IMR-90 (cell line): Measurements from ENCODE around the gene TNFRSF25. TPM values are rescaled to one million over a fixed set of nuclear protein-coding genes. Genes with fewer than 3 reads are reported as not detected.

Experiments used
- ATAC-seq: fragments of 200-7000 bp; cut with Tn5 transposase; 2 replicates; pipeline ENCODE4 v1.9.1; 2020; ENCODE audit warnings: low read depth, mild to moderate bottlenecking, moderate library complexity
- BruUV-seq: library from RNA; stranded (reverse); fragments of 400-500 nt; replicated peaks from 2 replicates; lab custom pipeline; 2021; lab: Mats Ljungman, UMichigan
- CTCF ChIA-PET: fragments of 300-600 bp; formaldehyde crosslinking; extraction: SDS; loops from one replicate; lab custom pipeline; 2021; ENCODE audit warnings: antibody characterized with exemption; lab: Yijun Ruan, JAX
- POLR2A ChIA-PET: fragments of 300-600 bp; sonication (Branson Sonifier 250); formaldehyde crosslinking; loops from one replicate; lab custom pipeline; 2022; ENCODE audit warnings: antibody characterized with exemption; ENCODE audit not compliant: unreplicated experiment; lab: Charles Lee
- DNase-seq: peaks from one replicate; pipeline ENCODE4 v3.0.0; 2013
- H2AFZ ChIP-seq: replicated peaks from 2 replicates; pipeline ENCODE3; 2013; ENCODE audit warnings: low read length, mild to moderate bottlenecking; ENCODE audit not compliant: poor library complexity
- H2AK5ac ChIP-seq: 2 replicates; pipeline ENCODE4 v1.6.1; 2013; ENCODE audit warnings: low read depth, low read length, inconsistent platforms
- H2AK9ac ChIP-seq: replicated peaks from 2 replicates; pipeline ENCODE3; 2013; ENCODE audit warnings: mild to moderate bottlenecking, low read depth, low read length, moderate library complexity; ENCODE audit not compliant: poor library complexity
- H2BK120ac ChIP-seq: 2 replicates; pipeline ENCODE4 v1.6.1; 2013; ENCODE audit warnings: low read depth, low read length, inconsistent platforms
- H2BK15ac ChIP-seq: 3 replicates; pipeline ENCODE4 v1.6.1; 2013; ENCODE audit warnings: low read depth, low read length, inconsistent platforms
- H2BK20ac ChIP-seq: 2 replicates; pipeline ENCODE4 v1.6.1; 2013; ENCODE audit warnings: low read depth, mild to moderate bottlenecking, inconsistent platforms, low read length, moderate library complexity
- H2BK5ac ChIP-seq: 2 replicates; pipeline ENCODE4 v1.6.1; 2013; ENCODE audit warnings: mild to moderate bottlenecking, low read depth, low read length, inconsistent platforms; ENCODE audit not compliant: poor library complexity, severe bottlenecking
- H3K14ac ChIP-seq: replicated peaks from 2 replicates; pipeline ENCODE4 v1.6.1; 2013; ENCODE audit warnings: low read depth, low read length, inconsistent platforms
- H3K18ac ChIP-seq: 2 replicates; pipeline ENCODE4 v1.6.1; 2013; ENCODE audit warnings: low read depth, low read length, control low read depth
- H3K23ac ChIP-seq: 2 replicates; pipeline ENCODE4 v1.6.1; 2013; ENCODE audit warnings: low read depth, low read length, inconsistent platforms
- H3K27ac ChIP-seq: 2 replicates; pipeline ENCODE4 v1.5.1; 2013; ENCODE audit warnings: mild to moderate bottlenecking, control low read depth, low read length; ENCODE audit not compliant: insufficient read depth
- H3K27me3 ChIP-seq: 2 replicates; pipeline ENCODE4 v1.6.1; 2013; ENCODE audit warnings: low read length; ENCODE audit not compliant: control insufficient read depth, insufficient read depth
- H3K36me3 ChIP-seq: 2 replicates; pipeline ENCODE4 v1.6.1; 2013; ENCODE audit warnings: low read length, mixed read lengths; ENCODE audit not compliant: control insufficient read depth, insufficient read depth
- H3K4ac ChIP-seq: 2 replicates; pipeline ENCODE4 v1.6.1; 2013; ENCODE audit warnings: low read depth, low read length, inconsistent platforms
- H3K4me1 ChIP-seq: 2 replicates; pipeline ENCODE4 v1.6.1; 2013; ENCODE audit warnings: low read length, mixed read lengths; ENCODE audit not compliant: control insufficient read depth, insufficient read depth
- H3K4me2 ChIP-seq: 2 replicates; pipeline ENCODE4 v1.6.1; 2013; ENCODE audit warnings: low read depth, mild to moderate bottlenecking, control low read depth, low read length, moderate library complexity
- H3K4me3 ChIP-seq: 2 replicates; pipeline ENCODE4 v1.5.1; 2013; ENCODE audit warnings: low read depth, mild to moderate bottlenecking, control low read depth, low read length, moderate library complexity; ENCODE audit not compliant: insufficient read depth
- H3K56ac ChIP-seq: 2 replicates; pipeline ENCODE4 v1.6.1; 2013; ENCODE audit warnings: low read length, inconsistent platforms; ENCODE audit not compliant: insufficient read depth; ENCODE audit errors: extremely low read depth
- H3K79me1 ChIP-seq, 2 experiments: 2 replicates each; pipeline ENCODE4 v1.6.1; 2013; ENCODE audit warnings: low read length in 2 of 2, inconsistent platforms in 1 of 2, low read depth in 1 of 2
- H3K9ac ChIP-seq: 2 replicates; pipeline ENCODE4 v1.6.1; 2013; ENCODE audit warnings: low read depth, low read length, control low read depth
- H3K9me1 ChIP-seq: 2 replicates; pipeline ENCODE4 v1.6.1; 2013; ENCODE audit warnings: low read length, inconsistent platforms; ENCODE audit not compliant: insufficient read depth
- H3K9me3 ChIP-seq: 2 replicates; pipeline ENCODE4 v1.6.1; 2013; ENCODE audit warnings: low read length; ENCODE audit not compliant: control insufficient read depth, insufficient read depth
- H4K20me1 ChIP-seq: 2 replicates; pipeline ENCODE4 v1.6.1; 2013; ENCODE audit warnings: low read length, inconsistent platforms; ENCODE audit not compliant: insufficient read depth
- H4K5ac ChIP-seq: 2 replicates; pipeline ENCODE4 v1.6.1; 2013; ENCODE audit warnings: mild to moderate bottlenecking, low read depth, low read length, control low read depth
- H4K8ac ChIP-seq, 2 experiments: 2 replicates each; pipeline ENCODE4 v1.6.1; 2013; ENCODE audit warnings: low read depth in 2 of 2, low read length in 2 of 2, control low read depth in 1 of 2, inconsistent platforms in 1 of 2
- H4K91ac ChIP-seq: 2 replicates; pipeline ENCODE4 v1.6.1; 2013; ENCODE audit warnings: low read depth, low read length, inconsistent platforms; ENCODE audit not compliant: insufficient read depth
- CEBPB ChIP-seq: IDR thresholded peaks from 2 replicates; pipeline ENCODE4 v1.6.1; 2012; ENCODE audit warnings: low read depth, low read length, improper control_type of control experiment
- CHD1 ChIP-seq: IDR thresholded peaks from 2 replicates; pipeline ENCODE4 v1.6.1; 2012; ENCODE audit warnings: low read depth, low read length, improper control_type of control experiment
- ELK1 ChIP-seq: fragments of 150-350 bp; IDR thresholded peaks from 2 replicates; pipeline ENCODE4 v1.6.1; 2016; ENCODE audit warnings: low read depth, mild to moderate bottlenecking, low read length, moderate library complexity, borderline replicate concordance
- MAFK ChIP-seq: IDR thresholded peaks from 2 replicates; pipeline ENCODE4 v1.6.1; 2012; ENCODE audit warnings: low read depth, low read length, improper control_type of control experiment
- MAZ ChIP-seq: IDR thresholded peaks from 2 replicates; pipeline ENCODE4 v1.6.1; 2012; ENCODE audit warnings: low read depth, mild to moderate bottlenecking, low read length, improper control_type of control experiment, moderate library complexity, borderline replicate concordance
- POLR2A ChIP-seq: IDR thresholded peaks from 2 replicates; pipeline ENCODE4 v1.6.1; 2012; ENCODE audit warnings: mild to moderate bottlenecking, low read depth, low read length
- RAD21 ChIP-seq: IDR thresholded peaks from 2 replicates; pipeline ENCODE4 v1.6.1; 2012; ENCODE audit warnings: low read length, improper control_type of control experiment
- RCOR1 ChIP-seq: IDR thresholded peaks from 2 replicates; pipeline ENCODE4 v1.6.1; 2012; ENCODE audit warnings: mild to moderate bottlenecking, low read length, improper control_type of control experiment; ENCODE audit not compliant: insufficient replicate concordance
- RFX5 ChIP-seq: IDR thresholded peaks from 2 replicates; pipeline ENCODE4 v1.8.0; 2012; ENCODE audit warnings: low read depth, mild to moderate bottlenecking, low read length, moderate library complexity
- SMC3 ChIP-seq: fragments of 150-350 bp; IDR thresholded peaks from 2 replicates; pipeline ENCODE4 v1.6.1; 2016; ENCODE audit warnings: low read depth, mild to moderate bottlenecking, antibody characterized with exemption, low read length, moderate library complexity
- USF2 ChIP-seq: fragments of 150-350 bp; IDR thresholded peaks from 2 replicates; pipeline ENCODE4 v1.6.1; 2017; ENCODE audit warnings: mild to moderate bottlenecking, antibody characterized with exemption, low read length, low read depth
- WGBS, 2 experiments: methylation state at CpG; one replicate each; pipeline versions ENCODE4 v1.1.5 to v1.1.7; 2013; ENCODE audit warnings: missing lambda C conversion rate in 2 of 2; ENCODE audit not compliant: insufficient read length in 1 of 2; ENCODE audit errors: extremely low coverage in 2 of 2; 5-methylcytosine and 5-hydroxymethylcytosine counted together
- dilution Hi-C: fragments of 300-500 bp; cut with HindIII; formaldehyde crosslinking; loops from one replicate; pipeline ENCODE4 v1.14.3; 2018; ENCODE audit warnings: low sequenced_read_pairs; ENCODE audit not compliant: unreplicated experiment
- in situ Hi-C: fragments of 300-500 bp; cut with MboI; formaldehyde crosslinking; loops from 3 replicates; pipeline ENCODE4 v1.14.3; 2019; ENCODE audit warnings: low sequenced_read_pairs, inconsistent platforms, mixed read lengths
- intact Hi-C: fragments of 100-400 bp; cut with micrococcal nuclease; formaldehyde crosslinking; loops from 2 replicates; pipeline ENCODE4 v1.10.0; 2022
- polyA plus RNA-seq, 3 experiments: library from polyadenylated mRNA; depleted of rRNA; stranded (reverse); fragments of >200 nt; gene quantifications; 2 replicates each; pipeline ENCODE4 v1.2.3, GENCODE V29; 2012; ENCODE audit warnings: low replicate concordance in 1 of 3
- total RNA-seq: library from RNA; depleted of rRNA; stranded (reverse); fragments of >200 nt; gene quantifications from 2 replicates; pipeline ENCODE4 v1.2.3, GENCODE V29; 2012

TNFRSF25 gene
- total and polyA plus RNA-seq, 2 of the 4 experiments (the other 2 are of a cell fraction): 1.3 to 11.2 TPM

- Histone ChIP-seq H3K79me1 (no peaks in the 10 kb centered on the region), H3K9me1 (no peaks in the 10 kb centered on the region; the same call in 1 of the 2 replicates), H2AK9ac (no peak overlapping the region), H2AFZ (no peak overlapping the region), H2BK5ac (no peak overlapping the region), H4K20me1 (no peaks in the 10 kb centered on the region), H4K91ac (no peak overlapping the region), H2AK5ac (no peak overlapping the region), H3K23ac (no peak overlapping the region), H3K4me3 (no peak overlapping the region), H3K56ac (no peak overlapping the region), H4K8ac (no peak overlapping the region), H3K4me2 (no peak overlapping the region), H3K4me1 (peaks cover 1% of the 10 kb centered on the region; the same call in 1 of the 2 replicates), H3K9me3 (no peaks in the 10 kb centered on the region), H3K14ac (no peak overlapping the region), H3K9ac (no peak overlapping the region), H3K27me3 (peaks cover 56% of the 10 kb centered on the region), H3K36me3 (no peaks in the 10 kb centered on the region), H2BK120ac (no peak overlapping the region), H2BK20ac (no peak overlapping the region), H4K5ac (no peak overlapping the region), H3K4ac (no peak overlapping the region), H3K18ac (no peak overlapping the region), H2BK15ac (no peak overlapping the region), H3K27ac (no peak overlapping the region)
- in situ Hi-C loops (no loop called here), intact Hi-C loops (no loop called here), dilution Hi-C loops (no loop called here)
- no TSS peak for BruUV-seq
- no peak for TF ChIP-seq ELK1
- no peak for TF ChIP-seq RFX5
- TF ChIP-seq RAD21: no peak
- no peak for TF ChIP-seq CEBPB
- TF ChIP-seq RCOR1: no peak
- no peak for TF ChIP-seq SMC3
- TF ChIP-seq CHD1: no peak
- no peak for TF ChIP-seq MAFK
- no peak for TF ChIP-seq USF2
- no peak for TF ChIP-seq MAZ
- no peak for TF ChIP-seq POLR2A
- ChIA-PET POLR2A (no interaction called here), CTCF (interaction anchor here (0.6 kb wide), 1 partner anchor 36 kb away, joined by 5 read pairs; no protein-coding TSS in a partner anchor)
- DNase-seq (no peak), ATAC-seq (no peak)
- WGBS, 2 experiments: no CpG with 5 or more reads among the region's 21 CpGs
These were observed 22.4 kb downstream of the TNFRSF25 start for GRCh38 chr1:6443339-6444115.
